CD14-positive monocyte (primary cell): ENCODE measurements around the gene HOXA5. TPM values are rescaled to one million over a fixed set of nuclear protein-coding genes. Genes with fewer than 3 reads are reported as not detected.

Source experiments
- DNase-seq, 3 donors: peaks; one replicate each; pipeline ENCODE4 v3.0.0-alpha.2; 2011 to 2022
- H2AFZ ChIP-seq: 2 replicates; pipeline ENCODE4 v1.6.0; 2012; ENCODE audit warnings: mild to moderate bottlenecking, low read depth, low read length, inconsistent platforms; ENCODE audit not compliant: insufficient read depth, poor library complexity, severe bottlenecking
- H3K27ac ChIP-seq, 2 donors: 1 replicate in 1 of 2; 2 replicates in 1 of 2; pipeline ENCODE4 v1.5.1; 2012 to 2013; ENCODE audit warnings: low read length in 2 of 2, control low read depth in 1 of 2, inconsistent platforms in 1 of 2, low read depth in 1 of 2, mild to moderate bottlenecking in 1 of 2
- H3K27me3 ChIP-seq, 2 donors: one replicate each; pipeline versions ENCODE4 v1.6.0 to v1.6.1; 2011 to 2013; ENCODE audit warnings: low read length in 2 of 2; ENCODE audit not compliant: control insufficient read depth in 2 of 2, insufficient read depth in 2 of 2
- H3K36me3 ChIP-seq, 2 donors: replicated peaks in 1 of 2; 1 replicate in 1 of 2; 2 replicates in 1 of 2; pipeline versions ENCODE4 v1.5.1 to v1.6.1; 2012 to 2013; ENCODE audit warnings: low read length in 2 of 2, control low read depth in 1 of 2, inconsistent platforms in 1 of 2, mild to moderate bottlenecking in 1 of 2; ENCODE audit not compliant: insufficient read depth in 2 of 2, control insufficient read depth in 1 of 2
- H3K4me1 ChIP-seq, 2 donors: 1 replicate in 1 of 2; 2 replicates in 1 of 2; pipeline versions ENCODE4 v1.5.1 to v1.6.1; 2012 to 2013; ENCODE audit warnings: low read length in 2 of 2, control low read depth in 1 of 2, inconsistent platforms in 1 of 2, mild to moderate bottlenecking in 1 of 2, moderate library complexity in 1 of 2; ENCODE audit not compliant: insufficient read depth in 2 of 2, control insufficient read depth in 1 of 2
- H3K4me2 ChIP-seq: replicated peaks from 2 replicates; pipeline ENCODE3; 2012; ENCODE audit warnings: low read length, moderate library complexity, mild to moderate bottlenecking; ENCODE audit not compliant: poor library complexity, severe bottlenecking; ENCODE audit errors: extremely low read depth
- H3K4me3 ChIP-seq, 3 experiments: fragments of 200-600 bp in 1 of 3; sonication (generic) in 1 of 3; replicated peaks in 1 of 3; 1 replicate in 2 of 3; 2 replicates in 1 of 3; pipeline ENCODE4 v1.5.1; 2011 to 2013; ENCODE audit warnings: low read length in 3 of 3, mild to moderate bottlenecking in 3 of 3, control low read depth in 2 of 3, low read depth in 2 of 3, inconsistent platforms in 1 of 3, moderate library complexity in 1 of 3
- H3K79me2 ChIP-seq: 2 replicates; pipeline ENCODE4 v1.6.0; 2012; ENCODE audit warnings: mild to moderate bottlenecking, control low read depth, inconsistent platforms, low read length, moderate library complexity; ENCODE audit not compliant: insufficient read depth
- H3K9ac ChIP-seq: 2 replicates; pipeline ENCODE4 v1.6.0; 2017; ENCODE audit warnings: low read length, mild to moderate bottlenecking; ENCODE audit not compliant: insufficient read depth, poor library complexity, severe bottlenecking
- H3K9me3 ChIP-seq, 2 donors: replicated peaks in 1 of 2; 1 replicate in 1 of 2; 2 replicates in 1 of 2; pipeline versions ENCODE4 v1.5.1 to v1.6.1; 2012 to 2013; ENCODE audit warnings: low read length in 2 of 2, control low read depth in 1 of 2; ENCODE audit not compliant: control insufficient read depth in 1 of 2, insufficient read depth in 1 of 2
- H4K20me1 ChIP-seq: 2 replicates; pipeline ENCODE4 v1.6.0; 2012; ENCODE audit warnings: mild to moderate bottlenecking, low read length, control low read depth, moderate library complexity; ENCODE audit not compliant: insufficient read depth
- H3K27ac Mint-ChIP-seq, 7 donors: one replicate each; pipeline ENCODE4 v1.8.0; 2020; ENCODE audit warnings: mild to moderate bottlenecking in 7 of 7, mixed read lengths in 7 of 7, moderate library complexity in 6 of 7, inconsistent platforms in 2 of 7
- H3K27me3 Mint-ChIP-seq, 3 donors: one replicate each; pipeline ENCODE4 v1.8.0; 2021 to 2022; ENCODE audit warnings: low read depth in 3 of 3, mild to moderate bottlenecking in 3 of 3, mixed read lengths in 3 of 3, moderate library complexity in 3 of 3, inconsistent platforms in 1 of 3
- H3K36me3 Mint-ChIP-seq, 2 donors: one replicate each; pipeline ENCODE4 v1.8.0; 2020; ENCODE audit warnings: mixed read lengths in 2 of 2, inconsistent platforms in 1 of 2, mild to moderate bottlenecking in 1 of 2
- H3K4me1 Mint-ChIP-seq: one replicate; pipeline ENCODE4 v1.8.0; 2020; ENCODE audit warnings: mild to moderate bottlenecking, mixed read lengths
- H3K4me3 Mint-ChIP-seq, 2 donors: one replicate each; pipeline ENCODE4 v1.8.0; 2020; ENCODE audit warnings: mild to moderate bottlenecking in 2 of 2, mixed read lengths in 2 of 2, moderate library complexity in 1 of 2
- H3K9me3 Mint-ChIP-seq, 7 donors: one replicate each; pipeline ENCODE4 v1.8.0; 2020 to 2022; ENCODE audit warnings: mixed read lengths in 7 of 7, mild to moderate bottlenecking in 6 of 7, moderate library complexity in 6 of 7, inconsistent platforms in 2 of 7
- WGBS: methylation state at CpG from one replicate; pipeline ENCODE4 v1.1.5; 2013; ENCODE audit warnings: missing lambda C conversion rate; ENCODE audit not compliant: insufficient coverage; 5-methylcytosine and 5-hydroxymethylcytosine counted together
- intact Hi-C, 2 donors: fragments of 100-400 bp; cut with micrococcal nuclease; formaldehyde crosslinking; loops; one replicate each; pipeline versions ENCODE4 v1.15.0 to v1.15.1; 2023
- polyA plus RNA-seq, 3 donors: library from polyadenylated mRNA; depleted of rRNA in 1 of 3; unstranded in 2 of 3; stranded (reverse) in 1 of 3; fragments of 300-500 nt in 2 of 3; fragments of >200 nt in 1 of 3; fragmentation: Illumina TruSeq in 2 of 3; gene quantifications; 1 replicate in 2 of 3; 2 replicates in 1 of 3; pipeline ENCODE4 v1.2.3, GENCODE V29; 2012 to 2021
- TF ChIP-seq, protein P1 (sequence below): fragments of 200-600 bp; IDR thresholded peaks from one replicate; pipeline ENCODE4 v1.8.0; 2022; ENCODE audit warnings: antibody characterized with exemption, mild to moderate bottlenecking

The HOXA5 gene
- polyA plus RNA-seq, 3 donors: 0.85 to 3.0 (median 1.8) TPM

DNA sequence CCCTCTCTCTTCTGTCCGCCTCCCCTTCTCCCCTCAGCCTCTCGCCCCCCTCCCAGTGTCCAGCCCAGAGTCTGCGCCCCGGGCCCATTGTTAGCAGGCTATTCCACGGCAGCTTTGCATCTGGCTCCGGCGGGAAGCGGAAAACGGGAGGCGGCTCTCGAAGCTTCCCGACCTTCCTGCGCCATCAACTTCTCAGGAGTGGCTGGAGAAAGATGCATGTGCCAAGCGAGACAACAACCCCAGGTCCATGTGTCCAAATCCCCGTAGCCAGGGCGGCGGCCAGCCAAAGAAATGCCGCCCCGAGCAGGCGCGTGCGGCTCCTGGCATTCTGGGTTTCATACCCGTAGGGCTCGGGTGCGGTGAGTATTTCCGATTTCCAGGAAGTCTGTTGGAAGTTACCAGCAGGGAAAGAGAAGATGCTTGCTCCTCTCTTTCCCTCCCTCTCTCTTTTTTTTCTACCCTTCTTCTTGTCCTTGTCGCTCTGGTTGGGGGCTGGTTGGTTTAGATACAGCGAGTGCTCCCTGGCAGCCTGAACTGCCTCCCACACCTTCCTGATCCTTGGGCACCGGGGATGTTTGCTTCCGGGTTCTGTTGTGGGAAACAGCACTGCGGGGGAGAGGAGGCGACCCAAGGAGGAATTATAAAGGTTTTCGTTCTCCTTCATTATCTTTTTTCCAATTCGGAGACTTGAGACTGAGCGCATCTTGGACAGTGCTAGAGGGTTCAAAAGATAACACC, 39.8 kb downstream of the HOXA5 start:
- Mint-ChIP-seq H3K4me1 (peaks cover 32% of the 10 kb centered on the region), H3K9me3 (peaks cover 0 to 39% (median 22%) of the 10 kb centered on the region in 7 donors), H3K27ac (peak overlapping the region in 1 of 7 donors; percentile 15), H3K4me3 (peak overlapping the region in 1 of 2 donors; percentile 88), H3K36me3 (peaks cover 42 to 43% of the 10 kb centered on the region in 2 donors), H3K27me3 (peaks cover 64 to 81% (median 74%) of the 10 kb centered on the region in 3 donors)
- peaks cover 50 to 77% of the 10 kb centered on the region in 2 donors for H3K27me3 ChIP-seq
- H2AFZ ChIP-seq: no peak overlapping the region
- no peak for DNase-seq
- H3K36me3 ChIP-seq: peaks cover 9 to 29% of the 10 kb centered on the region in 2 donors
- no peak overlapping the region for H3K9ac ChIP-seq
- TF ChIP-seq, protein P1, sequence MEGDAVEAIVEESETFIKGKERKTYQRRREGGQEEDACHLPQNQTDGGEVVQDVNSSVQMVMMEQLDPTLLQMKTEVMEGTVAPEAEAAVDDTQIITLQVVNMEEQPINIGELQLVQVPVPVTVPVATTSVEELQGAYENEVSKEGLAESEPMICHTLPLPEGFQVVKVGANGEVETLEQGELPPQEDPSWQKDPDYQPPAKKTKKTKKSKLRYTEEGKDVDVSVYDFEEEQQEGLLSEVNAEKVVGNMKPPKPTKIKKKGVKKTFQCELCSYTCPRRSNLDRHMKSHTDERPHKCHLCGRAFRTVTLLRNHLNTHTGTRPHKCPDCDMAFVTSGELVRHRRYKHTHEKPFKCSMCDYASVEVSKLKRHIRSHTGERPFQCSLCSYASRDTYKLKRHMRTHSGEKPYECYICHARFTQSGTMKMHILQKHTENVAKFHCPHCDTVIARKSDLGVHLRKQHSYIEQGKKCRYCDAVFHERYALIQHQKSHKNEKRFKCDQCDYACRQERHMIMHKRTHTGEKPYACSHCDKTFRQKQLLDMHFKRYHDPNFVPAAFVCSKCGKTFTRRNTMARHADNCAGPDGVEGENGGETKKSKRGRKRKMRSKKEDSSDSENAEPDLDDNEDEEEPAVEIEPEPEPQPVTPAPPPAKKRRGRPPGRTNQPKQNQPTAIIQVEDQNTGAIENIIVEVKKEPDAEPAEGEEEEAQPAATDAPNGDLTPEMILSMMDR: no peak
- peaks cover 66% of the 10 kb centered on the region for H4K20me1 ChIP-seq
- peaks cover 4% of the 10 kb centered on the region for H3K79me2 ChIP-seq
- no peak overlapping the region for H3K4me2 ChIP-seq
- WGBS: 59% methylated on average over 19 of the region's 35 CpGs
- intact Hi-C loops: no loop called here
- H3K4me1 ChIP-seq: peaks cover 16 to 20% of the 10 kb centered on the region in 2 donors
- no peak overlapping the region for H3K27ac ChIP-seq
- H3K4me3 ChIP-seq: no peak overlapping the region
- H3K9me3 ChIP-seq: peaks cover 3 to 24% of the 10 kb centered on the region in 2 donors

GRCh38 chr7:27102581-27103442, 40.7 kb downstream of the HOXA5 start, which contains the start of gene HOXA2:
Gene HOXA2, minus strand, starts transcription at chr7:27102683. Its CDS starts 183 bp downstream, at chr7:27102500.
- no peak for DNase-seq
- H3K36me3 Mint-ChIP-seq: peaks cover 49 to 51% of the 10 kb centered on the region in 2 donors
- Histone ChIP-seq H3K4me2 (peak within 1 kb of the TSS; percentile 49), H3K4me3 (no peak within 1 kb of the TSS), H3K27me3 (peaks cover 55 to 86% of the 10 kb centered on the region in 2 donors), H3K36me3 (peaks cover 9 to 32% of the 10 kb centered on the region in 2 donors), H4K20me1 (peaks cover 74% of the 10 kb centered on the region), H3K9me3 (peaks cover 0 to 24% of the 10 kb centered on the region in 2 donors), H3K9ac (no peak within 1 kb of the TSS), H3K79me2 (peaks cover 13% of the 10 kb centered on the region), H2AFZ (no peak within 1 kb of the TSS), H3K27ac (no peak within 1 kb of the TSS), H3K4me1 (peaks cover 25 to 28% of the 10 kb centered on the region in 2 donors)
- H3K4me1 Mint-ChIP-seq: peaks cover 41% of the 10 kb centered on the region
- intact Hi-C loops: no loop called here
- H3K9me3 Mint-ChIP-seq: peaks cover 0 to 44% (median 22%) of the 10 kb centered on the region in 7 donors
- WGBS: 22% methylated on average over 16 of the region's 29 CpGs
- peak within 1 kb of the TSS in 2 of 7 donors; percentile 3 to 26 for H3K27ac Mint-ChIP-seq
- H3K4me3 Mint-ChIP-seq: peak within 1 kb of the TSS in 1 of 2 donors; percentile 88
- H3K27me3 Mint-ChIP-seq: peaks cover 72 to 89% (median 77%) of the 10 kb centered on the region in 3 donors
- TF ChIP-seq, protein P1: no peak
